Neural progenitor cell (in vitro differentiated cells): Measurements from ENCODE around the gene NINJ2. TPM values are rescaled to one million over a fixed set of nuclear protein-coding genes. Genes with fewer than 3 reads are reported as not detected.

Experiments
- DNase-seq: peaks from one replicate; pipeline ENCODE4 v3.0.0-alpha.2; 2016; ENCODE audit warnings: low spot score
- H2AFZ ChIP-seq: fragments of 200-600 bp; sonication (generic); replicated peaks from 2 replicates; pipeline ENCODE4 v1.6.1; 2016; ENCODE audit warnings: antibody characterized with exemption
- H3F3A ChIP-seq: fragments of 200-600 bp; sonication (generic); 2 replicates; pipeline ENCODE4 v1.6.1; 2016; ENCODE audit warnings: antibody characterized with exemption, low read depth
- H3K27ac ChIP-seq: fragments of 200-600 bp; sonication (generic); 2 replicates; pipeline ENCODE4 v1.5.1; 2016; ENCODE audit warnings: mild to moderate bottlenecking
- H3K27me3 ChIP-seq: fragments of 200-600 bp; sonication (generic); 2 replicates; pipeline ENCODE4 v1.6.1; 2016; ENCODE audit warnings: mild to moderate bottlenecking, moderate library complexity
- H3K36me3 ChIP-seq: fragments of 200-600 bp; sonication (generic); 2 replicates; pipeline ENCODE4 v1.5.1; 2016
- H3K4me1 ChIP-seq: fragments of 200-600 bp; sonication (generic); 2 replicates; pipeline ENCODE4 v1.6.1; 2016; ENCODE audit warnings: mixed run types
- H3K4me2 ChIP-seq: fragments of 200-600 bp; sonication (generic); 2 replicates; pipeline ENCODE4 v1.6.1; 2016
- H3K4me3 ChIP-seq: fragments of 200-600 bp; sonication (generic); 2 replicates; pipeline ENCODE4 v1.5.1; 2016
- H3K79me2 ChIP-seq: fragments of 200-600 bp; sonication (generic); 2 replicates; pipeline ENCODE4 v1.6.1; 2016; ENCODE audit warnings: low read depth
- H3K9ac ChIP-seq: fragments of 200-600 bp; sonication (generic); 2 replicates; pipeline ENCODE4 v1.6.1; 2016
- H3K9me3 ChIP-seq: fragments of 200-600 bp; sonication (generic); 2 replicates; pipeline ENCODE4 v1.5.1; 2016; ENCODE audit warnings: low read depth
- H4K20me1 ChIP-seq: fragments of 200-600 bp; sonication (generic); 2 replicates; pipeline ENCODE4 v1.6.1; 2016; ENCODE audit warnings: low read depth
- H3K27ac Mint-ChIP-seq: 3 replicates; pipeline ENCODE4 v1.8.0; 2021; ENCODE audit warnings: mixed read lengths
- H3K27me3 Mint-ChIP-seq: 2 replicates; pipeline ENCODE4 v1.8.0; 2022; ENCODE audit warnings: low read depth, mild to moderate bottlenecking, inconsistent platforms, moderate library complexity, mixed read lengths; ENCODE audit not compliant: insufficient read depth
- H3K36me3 Mint-ChIP-seq: 3 replicates; pipeline ENCODE4 v1.8.0; 2021; ENCODE audit warnings: mixed read lengths
- H3K4me1 Mint-ChIP-seq: 3 replicates; pipeline ENCODE4 v1.8.0; 2021; ENCODE audit warnings: mixed read lengths
- H3K4me3 Mint-ChIP-seq: 3 replicates; pipeline ENCODE4 v1.8.0; 2021; ENCODE audit warnings: mild to moderate bottlenecking, moderate library complexity, mixed read lengths
- H3K9me3 Mint-ChIP-seq: 3 replicates; pipeline ENCODE4 v1.8.0; 2020; ENCODE audit warnings: mixed read lengths
- CTCF ChIP-seq: fragments of 200-600 bp; sonication (generic); IDR thresholded peaks from 2 replicates; pipeline ENCODE4 v1.5.1; 2017; ENCODE audit warnings: antibody characterized with exemption, mild to moderate bottlenecking
- EZH2 ChIP-seq: fragments of 200-600 bp; sonication (generic); IDR thresholded peaks from 2 replicates; pipeline ENCODE4 v1.6.1; 2017; ENCODE audit warnings: antibody characterized with exemption, mild to moderate bottlenecking, moderate library complexity
- EZH2phosphoT487 ChIP-seq: fragments of 200-600 bp; sonication (generic); IDR thresholded peaks from 2 replicates; pipeline ENCODE4 v1.6.1; 2017; ENCODE audit warnings: antibody characterized with exemption
- total RNA-seq: library from RNA; depleted of rRNA; stranded (reverse); fragments of >200 nt; gene quantifications from 2 replicates; pipeline ENCODE4 v1.2.3, GENCODE V29; 2015; ENCODE audit warnings: low replicate concordance

The NINJ2 gene
- total RNA-seq, 1 donor from 2014 or later: not detected

- H2AFZ ChIP-seq: no peak overlapping the region
- peaks cover 18% of the 10 kb centered on the region for H3K27me3 Mint-ChIP-seq
- H3K9me3 ChIP-seq: no peaks in the 10 kb centered on the region
- H3K4me1 Mint-ChIP-seq: peaks cover 31% of the 10 kb centered on the region
- no peaks in the 10 kb centered on the region for H3K36me3 ChIP-seq
- H3K4me1 ChIP-seq: peaks cover 29% of the 10 kb centered on the region
- H3K4me3 Mint-ChIP-seq: no peak overlapping the region
- no peaks in the 10 kb centered on the region for H3K79me2 ChIP-seq
- H3K4me2 ChIP-seq: peak overlapping the region; percentile 68
- H3K9ac ChIP-seq: no peak overlapping the region
- no peaks in the 10 kb centered on the region for H3K9me3 Mint-ChIP-seq
- no peak overlapping the region for H3K4me3 ChIP-seq
- H3F3A ChIP-seq: peaks cover 17% of the 10 kb centered on the region
- H4K20me1 ChIP-seq: no peaks in the 10 kb centered on the region
- no peaks in the 10 kb centered on the region for H3K27me3 ChIP-seq
- H3K36me3 Mint-ChIP-seq: no peaks in the 10 kb centered on the region
- H3K27ac ChIP-seq: peak overlapping the region; percentile 50
- DNase-seq: peak; percentile 43
- no peak overlapping the region for H3K27ac Mint-ChIP-seq
- no peak for TF ChIP-seq CTCF
- no peak for TF ChIP-seq EZH2
- no peak for TF ChIP-seq EZH2phosphoT487
Observed at GRCh38 chr12:541676-542324, 121.4 kb downstream of the NINJ2 start.

GRCh38 chr12:539540-540310 lies 123.5 kb downstream of the NINJ2 start:
- H3F3A ChIP-seq: peaks cover 13% of the 10 kb centered on the region
- H3K79me2 ChIP-seq: no peaks in the 10 kb centered on the region
- Mint-ChIP-seq H3K27me3 (peaks cover 5% of the 10 kb centered on the region), H3K27ac (no peak overlapping the region), H3K9me3 (no peaks in the 10 kb centered on the region), H3K36me3 (no peaks in the 10 kb centered on the region), H3K4me3 (no peak overlapping the region), H3K4me1 (peaks cover 29% of the 10 kb centered on the region)
- no peak overlapping the region for H3K4me2 ChIP-seq
- no peak for TF ChIP-seq CTCF
- no peak for TF ChIP-seq EZH2phosphoT487
- no peak for TF ChIP-seq EZH2
- H2AFZ ChIP-seq: no peak overlapping the region
- H3K4me1 ChIP-seq: peaks cover 32% of the 10 kb centered on the region
- H3K9ac ChIP-seq: no peak overlapping the region
- H3K27ac ChIP-seq: no peak overlapping the region
- H3K9me3 ChIP-seq: no peaks in the 10 kb centered on the region
- no peak overlapping the region for H3K4me3 ChIP-seq
- no peak for DNase-seq
- no peaks in the 10 kb centered on the region for H3K36me3 ChIP-seq
- no peaks in the 10 kb centered on the region for H3K27me3 ChIP-seq
- H4K20me1 ChIP-seq: no peaks in the 10 kb centered on the region

- peak overlapping the region; percentile 72 for H3K27ac Mint-ChIP-seq
- peaks cover 29% of the 10 kb centered on the region for H3K4me1 Mint-ChIP-seq
- no peak overlapping the region for H3K4me3 Mint-ChIP-seq
- Histone ChIP-seq H3K27ac (no peak overlapping the region), H3K4me2 (no peak overlapping the region), H3K9me3 (no peaks in the 10 kb centered on the region), H2AFZ (no peak overlapping the region), H3K4me1 (peaks cover 32% of the 10 kb centered on the region), H3K9ac (no peak overlapping the region), H3K27me3 (no peaks in the 10 kb centered on the region), H3K79me2 (no peaks in the 10 kb centered on the region), H4K20me1 (no peaks in the 10 kb centered on the region), H3K4me3 (no peak overlapping the region), H3K36me3 (no peaks in the 10 kb centered on the region), H3F3A (peaks cover 13% of the 10 kb centered on the region)
- DNase-seq: no peak
- H3K27me3 Mint-ChIP-seq: peaks cover 2% of the 10 kb centered on the region
- TF ChIP-seq CTCF (no peak), EZH2 (no peak), EZH2phosphoT487 (no peak)
- no peaks in the 10 kb centered on the region for H3K36me3 Mint-ChIP-seq
- H3K9me3 Mint-ChIP-seq: no peaks in the 10 kb centered on the region
Observed at GRCh38 chr12:538731-539539, 124.3 kb downstream of the NINJ2 start.
